PFSK-1 (cell line): ENCODE data around the gene SLC19A1.

Source experiments
- FOXP2 ChIP-seq: optimal IDR thresholded peaks from 2 replicates; pipeline ENCODE3; 2011; ENCODE audit warnings: borderline replicate concordance, control low read depth, inconsistent platforms; ENCODE audit not compliant: insufficient read depth; ENCODE audit errors: extremely low read length, extremely low read depth
- POLR2AphosphoS5 ChIP-seq: IDR thresholded peaks from 2 replicates; pipeline ENCODE4 v1.6.1; 2012; ENCODE audit warnings: low read depth, mild to moderate bottlenecking, control low read depth, low read length, moderate library complexity
- REST ChIP-seq, 2 experiments: IDR thresholded peaks; 2 replicates each; pipeline versions ENCODE4 v1.6.1 to v1.8.0; 2011 to 2012; ENCODE audit warnings: low read depth in 2 of 2, low read length in 2 of 2, control low read depth in 1 of 2, inconsistent platforms in 1 of 2, mild to moderate bottlenecking in 1 of 2, moderate library complexity in 1 of 2; ENCODE audit not compliant: insufficient read depth in 1 of 2
- SIN3A ChIP-seq: IDR thresholded peaks from 2 replicates; pipeline ENCODE4 v1.6.1; 2012; ENCODE audit warnings: mild to moderate bottlenecking, low read length, moderate library complexity, borderline replicate concordance; ENCODE audit not compliant: insufficient read depth
- TAF1 ChIP-seq: IDR thresholded peaks from 2 replicates; pipeline ENCODE4 v1.6.1; 2012; ENCODE audit warnings: low read length, control low read depth, borderline replicate concordance; ENCODE audit not compliant: insufficient read depth

SLC19A1 gene

GRCh38 chr21:45460611-45461368 is 81.5 kb downstream of the SLC19A1 start:
- TF ChIP-seq POLR2AphosphoS5: no peak

GRCh38 chr21:45460011-45460565 is 82.2 kb downstream of the SLC19A1 start:
- TF ChIP-seq FOXP2 (no peak), SIN3A (no peak), REST (IDR thresholded peaks at IDR 0.05; ENCODE audit: insufficient read depth in 1 of 2, low read depth in 2 of 2, low read length in 2 of 2) (no peak), TAF1 (no peak), POLR2AphosphoS5 (no peak)

GRCh38 chr21:45459171-45460010 is 82.8 kb downstream of the SLC19A1 start:
- no peak for TF ChIP-seq SIN3A
- no peak for TF ChIP-seq TAF1
- no peak for TF ChIP-seq POLR2AphosphoS5
- no peak for TF ChIP-seq FOXP2
- no peak for TF ChIP-seq REST (IDR thresholded peaks at IDR 0.05; ENCODE audit: insufficient read depth in 1 of 2, low read depth in 2 of 2, low read length in 2 of 2)

GRCh38 chr21:45458281-45459170 is 83.7 kb downstream of the SLC19A1 start:
- TF ChIP-seq REST (IDR thresholded peaks at IDR 0.05; ENCODE audit: insufficient read depth in 1 of 2, low read depth in 2 of 2, low read length in 2 of 2) (no peak), FOXP2 (no peak), SIN3A (no peak), TAF1 (no peak), POLR2AphosphoS5 (no peak)

GRCh38 chr21:45457832-45458172 is 84.4 kb downstream of the SLC19A1 start:
- TF ChIP-seq SIN3A (no peak), REST (IDR thresholded peaks at IDR 0.05; ENCODE audit: insufficient read depth in 1 of 2, low read depth in 2 of 2, low read length in 2 of 2) (no peak), POLR2AphosphoS5 (no peak), TAF1 (no peak), FOXP2 (no peak)
